ENCODE results near the gene UAP1L1.
"Not testable (repeated sequence)": the region's sequence is repeated elsewhere in the genome, so short reads cannot be mapped to it uniquely, and the experiment has no call there.

UAP1L1 gene

GRCh38 chr9:137077010-137077747, at the start of gene UAP1L1:
Gene UAP1L1 (plus strand): TSS chr9:137077517. CDS start chr9:137077533, 16 bp downstream.
- DNase-seq, result no peak

GRCh38 chr9:137028263-137029057, 48.9 kb upstream of the UAP1L1 start:
- peak; percentile 20 for DNase-seq

GRCh38 chr9:137029058-137029936, 48.0 kb upstream of the UAP1L1 start:
- DNase-seq, result peak; percentile 8

GRCh38 chr9:137030006-137030405, 47.3 kb upstream of the UAP1L1 start:
- DNase-seq, result no peak

- DNase-seq, result no peak
These were observed 46.5 kb upstream of the UAP1L1 start for GRCh38 chr9:137030538-137031527.

GRCh38 chr9:137031904-137032640, 45.2 kb upstream of the UAP1L1 start, which contains the start of gene FUT7:
Gene FUT7 (minus strand): TSS chr9:137032088. CDS start chr9:137031991, 97 bp downstream.
- no peak for DNase-seq

GRCh38 chr9:137032858-137033257, 44.5 kb upstream of the UAP1L1 start:
- DNase-seq, result no peak

- DNase-seq, result not testable (repeated sequence)
These were observed 43.8 kb upstream of the UAP1L1 start for GRCh38 chr9:137033481-137033880.

- no peak for DNase-seq
These were observed 43.1 kb upstream of the UAP1L1 start for GRCh38 chr9:137034039-137034708.

- DNase-seq, result peak; percentile 76
These were observed 42.4 kb upstream of the UAP1L1 start for GRCh38 chr9:137034709-137035506.

- no peak for DNase-seq
These were observed 41.8 kb upstream of the UAP1L1 start for GRCh38 chr9:137035507-137035834.

GRCh38 chr9:137035937-137036336, 41.4 kb upstream of the UAP1L1 start:
- DNase-seq, result no peak

GRCh38 chr9:137037035-137037434, 40.3 kb upstream of the UAP1L1 start:
- no peak for DNase-seq

- DNase-seq, result no peak
These were observed 39.8 kb upstream of the UAP1L1 start for GRCh38 chr9:137037483-137037882.

GRCh38 chr9:137038916-137039315, 38.4 kb upstream of the UAP1L1 start:
- DNase-seq, result no peak

GRCh38 chr9:137039611-137040366, 37.5 kb upstream of the UAP1L1 start:
- no peak for DNase-seq

GRCh38 chr9:137040568-137040967, 36.7 kb upstream of the UAP1L1 start:
- no peak for DNase-seq

- DNase-seq, result no peak
These were observed 36.2 kb upstream of the UAP1L1 start for GRCh38 chr9:137041124-137041523.

Measured in NCI-H1105 treated with DMSO at 0.1 percent for 48 hours (cell line).